ENCODE measurements around the gene PRTN3. TPM values are rescaled to one million over a fixed set of nuclear protein-coding genes. Genes with fewer than 3 reads are reported as not detected.
"Not testable (repeated sequence)": the region's sequence is repeated elsewhere in the genome, so short reads cannot be mapped to it uniquely, and the experiment has no call there.

The PRTN3 gene
- polyA plus RNA-seq, 4 donors: 0.50 to 1.6 (median 1.2) TPM

GRCh38 chr19:877992-878660 is 37.3 kb downstream of the PRTN3 start:
- not testable (repeated sequence) for DNase-seq (ENCODE audit: low read depth in 4 of 4, low spot score in 3 of 4)

- not testable (repeated sequence) for DNase-seq (ENCODE audit: low read depth in 4 of 4, low spot score in 3 of 4)
Measured at GRCh38 chr19:878751-879561, 38.2 kb downstream of the PRTN3 start.

- DNase-seq (ENCODE audit: low read depth in 4 of 4, low spot score in 3 of 4): no peak
Measured at GRCh38 chr19:879711-880438, 39.1 kb downstream of the PRTN3 start.

- no peak for DNase-seq (ENCODE audit: low read depth in 4 of 4, low spot score in 3 of 4)
Measured at GRCh38 chr19:881385-882071, 40.7 kb downstream of the PRTN3 start.

- DNase-seq (ENCODE audit: low read depth in 4 of 4, low spot score in 3 of 4): no peak
Measured at GRCh38 chr19:882871-883497, 42.2 kb downstream of the PRTN3 start.

GRCh38 chr19:883661-884211 is 42.9 kb downstream of the PRTN3 start:
- DNase-seq (ENCODE audit: low read depth in 4 of 4, low spot score in 3 of 4): no peak

GRCh38 chr19:884420-885211 is 43.8 kb downstream of the PRTN3 start:
- DNase-seq (ENCODE audit: low read depth in 4 of 4, low spot score in 3 of 4): no peak

GRCh38 chr19:885536-886224 is 44.9 kb downstream of the PRTN3 start:
- DNase-seq (ENCODE audit: low read depth in 4 of 4, low spot score in 3 of 4): no peak

- DNase-seq (ENCODE audit: low read depth in 4 of 4, low spot score in 3 of 4): no peak
Measured at GRCh38 chr19:887072-887471, 46.3 kb downstream of the PRTN3 start.

- no peak for DNase-seq (ENCODE audit: low read depth in 4 of 4, low spot score in 3 of 4)
Measured at GRCh38 chr19:887599-887998, 46.8 kb downstream of the PRTN3 start.

GRCh38 chr19:888581-889385 is 48.0 kb downstream of the PRTN3 start:
- DNase-seq (ENCODE audit: low read depth in 4 of 4, low spot score in 3 of 4): no peak

GRCh38 chr19:889662-890295 is 49.0 kb downstream of the PRTN3 start:
- DNase-seq (ENCODE audit: low read depth in 4 of 4, low spot score in 3 of 4): no peak

GRCh38 chr19:890831-891230 is 50.0 kb downstream of the PRTN3 start:
- no peak for DNase-seq (ENCODE audit: low read depth in 4 of 4, low spot score in 3 of 4)

- DNase-seq (ENCODE audit: low read depth in 4 of 4, low spot score in 3 of 4): not testable (repeated sequence)
Measured at GRCh38 chr19:891421-892200, 50.8 kb downstream of the PRTN3 start.

- no peak for DNase-seq (ENCODE audit: low read depth in 4 of 4, low spot score in 3 of 4)
Measured at GRCh38 chr19:892243-892893, 51.6 kb downstream of the PRTN3 start.
